HG02610 (cell line): Measurements from ENCODE around the gene DNMT3L.

Source experiments
- ATAC-seq: cut with Tn5 transposase; IDR thresholded peaks from one replicate; pipeline ENCODE4 v1.9.1; 2021; ENCODE audit warnings: mild to moderate bottlenecking, moderate library complexity; ENCODE audit not compliant: unreplicated experiment

The DNMT3L gene

DNA sequence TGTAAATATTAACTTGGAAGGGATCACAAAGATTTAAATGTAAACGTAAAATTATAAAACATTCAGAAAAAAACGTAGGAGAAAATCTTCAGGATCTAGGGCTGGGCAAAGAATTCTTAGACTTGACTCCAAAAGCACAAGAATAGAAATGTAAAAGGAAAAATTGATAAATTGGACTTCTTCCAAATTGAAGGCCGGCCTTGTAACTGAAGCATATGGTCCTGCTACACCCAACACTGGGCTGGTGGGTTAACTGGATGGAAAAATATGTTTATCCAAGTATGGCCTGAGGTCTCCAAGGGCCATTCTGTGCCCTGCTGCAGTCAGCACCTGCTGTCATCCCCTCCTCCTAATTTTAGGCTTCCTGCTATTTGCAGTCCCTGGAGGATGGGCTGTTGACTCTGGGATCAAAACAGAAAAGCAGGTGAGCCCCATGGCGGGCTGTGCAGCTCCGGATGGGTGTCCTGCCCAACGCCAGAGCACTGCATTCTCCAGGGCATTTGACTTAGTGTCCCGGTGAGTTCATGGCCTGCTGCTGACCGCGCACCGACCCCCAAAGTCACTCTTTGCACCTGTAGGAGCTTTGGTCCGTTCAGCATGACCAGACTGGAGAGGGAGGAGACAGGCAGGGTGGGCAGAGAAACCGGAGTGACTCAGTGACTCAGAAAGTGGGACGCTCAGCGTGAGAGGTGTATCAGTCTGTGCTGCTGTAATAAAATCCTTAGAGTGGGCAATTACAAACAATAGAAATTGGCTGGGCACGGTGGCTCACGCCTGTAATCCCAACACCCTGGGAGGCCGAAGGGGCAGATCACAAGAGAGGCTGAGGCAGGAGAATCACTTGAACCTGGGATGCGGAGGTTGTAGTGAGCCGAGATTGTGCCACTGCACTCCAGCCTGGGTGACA is 17.9 kb upstream of the DNMT3L start:
- ATAC-seq, result no peak

DNA sequence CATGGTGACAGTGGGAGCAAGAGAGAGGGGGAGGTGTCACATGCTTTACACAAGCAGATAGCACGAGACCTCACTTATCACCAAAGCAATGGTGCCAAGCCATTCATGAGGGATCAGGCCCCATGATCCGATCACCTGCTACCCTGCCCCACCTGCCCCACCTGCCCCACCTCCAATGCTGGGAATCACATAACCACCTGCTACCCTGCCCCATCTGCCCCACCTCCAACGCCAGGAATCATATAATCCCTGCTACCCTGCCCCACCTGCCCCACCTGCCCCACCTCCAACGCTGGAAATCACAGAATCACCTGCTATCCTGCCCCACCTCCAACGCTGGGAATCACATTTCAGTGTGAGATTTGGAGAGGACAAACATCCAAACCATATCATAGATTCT is 13.3 kb upstream of the DNMT3L start:
- ATAC-seq, result no peak

DNA sequence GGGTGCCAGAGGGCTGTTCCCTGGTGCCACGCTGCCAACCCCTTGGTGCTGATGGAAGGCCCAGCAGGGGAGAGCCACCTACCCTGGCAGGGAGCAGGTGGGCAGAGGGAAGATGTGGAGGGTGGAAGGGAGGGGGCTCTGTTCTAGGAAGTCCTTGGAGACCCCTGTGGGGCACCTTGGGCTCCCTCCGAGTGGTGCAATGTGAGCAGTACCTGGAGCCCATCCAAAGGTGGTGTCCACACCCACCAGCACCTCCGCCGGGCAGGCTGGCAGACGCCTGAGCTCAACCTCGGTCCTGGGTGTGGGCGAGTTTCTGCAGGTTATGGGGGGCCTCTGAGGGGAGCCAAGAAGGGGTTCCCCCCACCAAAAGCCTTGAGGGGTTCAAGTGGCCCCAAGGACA is 11.3 kb upstream of the DNMT3L start:
- no peak for ATAC-seq

DNA sequence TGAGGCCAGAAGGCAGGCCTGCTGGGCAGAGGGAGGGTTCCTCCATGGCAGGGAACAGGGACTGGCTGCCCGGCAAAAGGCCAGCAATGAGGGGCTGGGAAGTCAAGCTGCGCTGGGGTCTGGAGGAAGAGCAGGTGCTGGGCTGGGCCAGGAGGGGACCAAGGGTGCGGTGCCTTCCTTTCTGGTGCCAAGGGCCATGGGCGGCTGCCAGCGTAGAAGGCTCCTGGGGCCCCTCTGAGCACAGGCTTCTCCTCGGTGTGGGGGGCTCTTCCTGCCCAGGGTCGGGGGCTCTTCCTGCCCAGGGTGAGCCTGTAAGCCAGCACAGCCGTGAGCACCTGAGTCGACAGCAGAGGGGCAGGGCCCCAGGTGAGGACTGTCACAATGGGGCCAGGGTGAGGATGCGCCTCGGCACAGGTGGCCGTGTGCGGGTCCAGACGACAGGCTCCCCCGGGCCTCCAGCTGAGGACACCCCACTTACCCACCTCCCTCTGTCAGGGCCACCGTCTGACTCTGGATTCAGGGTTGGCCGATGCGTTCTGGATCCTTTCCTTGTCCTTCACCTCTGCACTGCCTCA is 10.7 kb upstream of the DNMT3L start:
- ATAC-seq, result no peak

DNA sequence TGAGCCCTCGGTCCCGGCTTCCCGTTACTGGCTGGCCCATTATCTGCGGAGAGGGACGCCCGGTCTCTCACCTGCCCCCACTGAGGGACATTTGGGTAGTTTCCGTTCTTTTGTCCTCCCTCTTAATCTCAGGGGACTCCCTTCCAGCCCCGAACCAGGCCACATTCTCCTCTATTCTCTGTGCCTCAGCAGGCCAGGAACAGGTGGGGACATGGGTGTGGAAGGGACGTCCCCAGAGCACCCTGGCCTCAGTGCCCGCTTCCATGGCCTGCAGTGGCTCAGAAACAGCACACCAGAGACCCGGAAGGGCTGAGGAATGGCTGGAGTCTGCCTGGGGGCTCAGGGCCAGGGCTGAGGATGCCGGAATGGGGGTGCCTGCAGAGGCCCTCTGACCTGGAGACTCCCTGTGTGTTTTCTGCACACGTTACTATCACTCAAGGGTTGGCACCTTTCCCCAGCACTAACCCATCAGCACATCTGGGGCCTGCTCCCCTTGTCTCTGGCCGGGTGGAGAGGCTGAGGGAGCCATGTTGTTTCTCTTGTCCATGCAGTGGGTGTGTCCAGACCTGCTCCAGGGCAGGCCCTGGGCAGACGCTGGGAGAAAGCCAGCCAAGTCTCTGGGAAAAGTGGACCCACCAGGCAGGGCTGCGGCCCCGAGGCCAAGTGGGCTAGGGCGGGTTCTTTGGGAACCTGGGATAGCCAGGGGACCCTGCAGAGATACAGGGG is 10.0 kb upstream of the DNMT3L start:
- no peak for ATAC-seq

DNA sequence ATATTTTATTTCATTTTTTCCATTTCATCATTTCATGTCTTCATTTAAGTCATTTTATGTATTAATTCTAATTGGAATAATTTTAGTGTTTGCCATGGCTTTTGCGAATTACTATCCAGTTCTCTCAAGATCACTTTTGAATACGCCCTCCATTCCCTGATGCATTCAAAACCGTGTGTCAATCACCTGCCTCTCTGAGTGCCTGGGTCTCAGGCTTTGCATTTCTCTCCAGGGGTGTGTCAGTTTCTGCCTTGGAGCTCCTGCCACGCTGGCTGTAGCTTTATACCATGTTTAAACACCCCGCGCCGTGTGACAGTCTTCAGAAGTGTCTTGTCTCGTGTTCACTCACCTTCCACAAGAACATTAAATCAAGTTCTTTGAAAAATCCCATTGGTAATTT is 7.4 kb upstream of the DNMT3L start:
- no peak for ATAC-seq

DNA sequence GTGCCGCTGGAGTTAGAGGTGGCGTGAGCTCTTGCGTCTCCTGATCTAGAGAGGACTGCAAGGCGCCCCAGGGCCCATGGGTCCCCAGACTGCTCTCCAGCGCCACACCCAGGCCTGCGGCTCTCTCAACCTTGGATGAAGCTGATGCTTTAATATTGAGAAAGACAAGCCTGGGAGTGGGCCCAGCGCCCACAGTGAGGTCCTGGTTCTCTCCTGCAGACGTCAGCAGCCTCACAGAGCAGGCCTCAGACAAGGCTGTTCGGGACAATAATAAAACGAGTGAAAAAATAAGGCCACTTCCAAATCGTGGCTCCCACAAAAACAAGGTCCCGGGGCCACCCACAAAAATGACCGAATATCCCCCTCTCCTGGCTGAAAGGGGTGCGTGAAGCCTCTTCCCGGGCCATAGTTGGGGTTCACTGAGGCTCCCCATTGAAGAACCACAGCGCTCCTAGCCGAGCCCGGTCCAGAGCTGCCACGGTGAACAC is 6.0 kb upstream of the DNMT3L start:
- no peak for ATAC-seq

DNA sequence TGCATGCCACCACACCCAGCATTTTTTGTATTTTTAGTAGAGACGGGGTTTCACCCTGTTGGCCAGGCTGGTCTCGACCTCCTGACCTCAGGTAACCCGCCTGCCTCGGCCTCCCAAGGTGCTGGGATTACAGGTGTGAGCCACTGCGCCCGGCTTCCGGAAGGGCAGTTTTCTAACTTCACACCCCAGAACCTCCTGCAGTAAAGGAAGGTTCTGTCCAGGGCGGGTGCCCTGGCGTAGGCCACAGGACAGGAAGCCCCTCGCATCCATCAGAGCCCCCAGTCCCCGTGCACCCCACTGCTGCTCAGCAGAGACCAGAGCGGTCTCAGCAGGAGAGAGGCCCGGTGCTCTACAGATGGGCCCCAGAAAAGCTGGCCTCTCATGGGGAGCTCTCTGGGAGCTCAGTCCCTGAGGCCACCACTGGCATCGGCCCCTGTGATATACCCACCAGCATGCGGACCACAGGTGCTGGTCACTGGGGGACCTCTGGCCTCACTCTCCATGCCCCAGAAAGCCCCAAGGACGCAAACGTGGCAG is 4.1 kb upstream of the DNMT3L start:
- no peak for ATAC-seq

DNA sequence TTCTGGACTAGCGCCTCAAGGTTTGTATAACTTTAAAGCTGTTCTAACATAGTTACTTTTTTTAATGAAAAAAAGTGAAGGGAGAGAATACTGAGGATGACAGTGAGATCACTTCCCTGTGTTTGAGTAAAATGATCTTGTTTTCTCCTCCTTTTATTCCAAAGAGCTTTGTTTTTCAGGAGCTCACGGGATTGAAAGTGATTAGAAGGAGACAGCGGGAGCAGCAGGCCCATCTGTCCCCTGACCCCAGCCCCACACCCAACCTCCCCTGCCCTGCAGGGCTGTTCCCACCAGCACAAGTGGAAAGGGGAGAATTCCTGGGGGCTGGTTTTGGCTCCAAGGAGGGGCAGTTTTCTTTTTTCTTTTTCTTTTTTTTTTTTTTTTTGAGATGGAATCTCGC is 2.1 kb upstream of the DNMT3L start:
- ATAC-seq, result no peak

DNA sequence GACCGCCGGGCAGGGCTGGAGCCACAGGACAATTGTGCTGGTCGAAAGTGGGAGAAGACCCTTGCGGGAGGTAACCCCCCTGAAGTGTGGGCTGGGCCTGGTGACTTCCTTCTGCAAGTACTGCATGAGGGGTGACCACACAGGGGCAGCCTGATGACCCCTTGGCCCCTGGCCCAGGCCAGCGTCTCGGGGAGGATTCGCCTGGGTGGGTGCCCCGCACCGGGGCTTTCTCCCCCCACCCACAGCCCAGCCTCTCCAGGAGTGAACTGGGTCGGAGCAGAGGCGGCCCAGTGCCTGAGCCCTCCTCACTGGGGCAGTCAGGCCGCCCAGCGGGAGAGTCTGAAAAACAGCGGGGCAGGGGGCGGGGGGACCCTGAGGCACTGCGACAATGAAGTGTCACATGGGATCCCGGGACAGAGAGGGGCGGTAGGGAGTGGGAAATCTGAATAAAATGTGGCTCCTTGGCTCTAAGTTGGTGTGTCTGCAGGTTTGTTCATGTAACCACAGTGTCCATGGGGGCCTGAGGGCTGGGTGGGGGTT is 1.6 kb upstream of the DNMT3L start:
- ATAC-seq, result no peak

DNA sequence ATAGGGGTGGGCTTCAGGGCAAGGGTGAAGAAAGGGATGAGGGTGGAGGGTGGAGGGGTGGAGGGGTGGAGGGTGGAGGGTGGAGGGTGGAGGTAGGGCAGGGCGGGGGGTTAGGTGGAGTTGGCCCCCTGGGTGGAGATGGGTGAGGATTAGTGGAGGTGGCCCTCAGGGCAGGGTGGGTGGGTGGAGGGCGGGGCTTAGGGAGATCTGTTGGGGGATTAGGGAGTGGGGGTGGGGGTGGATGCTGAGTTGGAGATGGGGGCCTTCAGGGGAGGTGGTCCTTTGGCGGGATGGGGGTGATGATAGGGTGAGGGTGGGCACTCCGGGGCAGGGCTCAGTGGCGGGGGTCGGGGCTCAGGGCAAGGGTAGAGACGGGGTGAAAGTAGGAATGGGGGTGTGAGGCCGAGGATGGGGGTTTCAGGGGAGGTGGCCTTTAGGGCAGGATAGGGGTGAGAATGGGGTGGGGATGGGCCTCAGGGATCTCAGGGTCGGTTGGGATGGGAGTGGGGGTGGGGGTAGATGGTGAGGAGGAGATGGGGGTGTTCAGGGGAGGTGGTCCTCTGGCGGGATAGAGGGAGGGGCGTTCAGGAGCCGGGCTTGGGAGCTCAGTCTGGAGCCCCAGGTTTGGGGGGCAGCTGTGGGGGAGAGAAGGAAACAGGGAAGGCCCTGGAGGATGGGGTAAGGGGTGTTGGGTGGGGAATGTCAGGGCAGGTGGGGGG is 800 bp upstream of the DNMT3L start:
- no peak for ATAC-seq

DNA sequence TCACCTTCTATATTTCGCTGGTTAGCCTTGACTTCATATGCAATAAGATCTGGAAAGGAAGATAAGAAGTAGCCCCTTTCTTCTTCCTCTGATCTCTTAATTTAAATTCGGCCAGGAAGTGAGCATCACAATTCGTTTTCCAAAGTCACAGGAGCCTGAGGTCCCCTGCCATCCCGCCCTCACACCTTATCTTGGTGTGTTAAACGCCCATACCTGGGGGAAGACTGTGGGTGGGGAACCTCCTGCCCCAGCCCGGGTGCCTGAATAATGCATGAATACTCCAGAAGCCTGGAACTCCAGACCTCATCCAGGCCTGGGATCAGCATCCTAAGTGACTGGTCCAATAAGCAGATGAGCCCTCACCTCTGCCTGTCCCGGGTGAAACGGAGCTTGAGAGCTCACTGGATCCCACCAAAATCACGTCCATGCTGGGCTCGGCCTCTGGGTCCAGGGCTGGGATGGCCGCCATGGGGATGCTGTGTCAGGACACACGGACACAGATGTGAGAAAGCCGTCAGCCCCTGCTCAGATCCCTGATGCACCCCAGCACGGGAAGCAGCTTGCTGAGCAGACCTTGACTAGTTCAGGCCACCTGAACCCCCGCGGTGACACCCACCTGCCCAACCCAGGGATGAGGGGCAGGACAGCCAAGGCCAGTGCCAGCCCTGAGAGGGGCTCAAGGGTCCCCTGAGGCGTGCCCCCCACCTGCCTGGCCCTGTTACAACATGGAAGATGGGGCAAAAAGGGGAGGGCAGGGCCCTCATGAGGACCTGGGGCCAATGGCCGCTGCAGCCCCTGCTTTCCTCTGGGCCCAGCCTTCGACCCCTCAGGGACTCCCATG is 686 bp downstream of the DNMT3L start:
- ATAC-seq, result no peak

DNA sequence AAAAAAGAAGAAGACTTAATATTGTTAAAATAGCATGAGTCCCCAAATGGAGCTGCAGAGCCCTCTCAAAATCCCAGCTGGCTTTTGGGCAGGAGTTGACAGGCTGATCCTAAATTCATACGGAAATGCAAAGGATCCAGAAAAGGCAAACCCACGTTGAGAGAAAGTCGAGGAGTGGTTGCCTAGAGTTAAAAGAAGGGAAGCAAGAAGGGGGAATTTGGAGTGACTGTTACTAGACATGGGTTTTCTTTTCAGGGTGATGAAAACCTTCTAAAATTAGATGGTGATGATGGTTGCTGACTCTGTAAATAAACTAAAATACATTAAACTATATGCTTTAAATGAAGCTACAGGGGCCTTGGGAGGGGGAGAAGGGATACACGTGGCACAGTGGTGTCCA is 1.6 kb downstream of the DNMT3L start:
- no peak for ATAC-seq

DNA sequence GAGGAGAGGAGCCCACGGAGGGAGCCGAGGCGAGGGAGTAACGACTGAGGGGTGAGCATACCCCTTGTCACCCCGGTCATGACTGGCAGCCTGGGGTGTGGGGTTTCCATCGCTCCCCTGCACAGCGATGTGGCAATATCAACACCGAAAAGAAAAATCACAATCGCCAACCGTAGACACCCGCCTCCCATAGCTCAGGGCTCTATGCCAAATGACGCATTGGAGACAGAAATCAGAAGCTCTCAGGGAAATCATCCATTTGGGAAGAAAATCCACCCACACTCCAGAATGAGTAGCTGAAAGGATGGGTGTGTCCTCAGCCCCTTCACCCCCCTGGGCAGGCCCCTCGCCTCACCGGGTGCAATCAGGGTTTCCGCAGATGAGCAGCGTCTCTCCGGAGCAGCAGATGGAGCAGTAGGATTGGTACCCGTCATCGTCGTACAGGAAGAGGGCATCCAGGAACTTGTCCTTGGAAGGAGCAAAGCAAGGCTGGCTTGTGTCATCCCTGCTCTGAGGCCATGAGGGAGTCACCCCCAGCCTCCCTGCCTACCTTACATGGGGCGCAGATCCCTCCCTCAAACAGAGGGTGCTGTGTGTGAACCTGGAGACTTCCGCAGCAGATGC is 2.5 kb downstream of the DNMT3L start:
- ATAC-seq, result no peak

DNA sequence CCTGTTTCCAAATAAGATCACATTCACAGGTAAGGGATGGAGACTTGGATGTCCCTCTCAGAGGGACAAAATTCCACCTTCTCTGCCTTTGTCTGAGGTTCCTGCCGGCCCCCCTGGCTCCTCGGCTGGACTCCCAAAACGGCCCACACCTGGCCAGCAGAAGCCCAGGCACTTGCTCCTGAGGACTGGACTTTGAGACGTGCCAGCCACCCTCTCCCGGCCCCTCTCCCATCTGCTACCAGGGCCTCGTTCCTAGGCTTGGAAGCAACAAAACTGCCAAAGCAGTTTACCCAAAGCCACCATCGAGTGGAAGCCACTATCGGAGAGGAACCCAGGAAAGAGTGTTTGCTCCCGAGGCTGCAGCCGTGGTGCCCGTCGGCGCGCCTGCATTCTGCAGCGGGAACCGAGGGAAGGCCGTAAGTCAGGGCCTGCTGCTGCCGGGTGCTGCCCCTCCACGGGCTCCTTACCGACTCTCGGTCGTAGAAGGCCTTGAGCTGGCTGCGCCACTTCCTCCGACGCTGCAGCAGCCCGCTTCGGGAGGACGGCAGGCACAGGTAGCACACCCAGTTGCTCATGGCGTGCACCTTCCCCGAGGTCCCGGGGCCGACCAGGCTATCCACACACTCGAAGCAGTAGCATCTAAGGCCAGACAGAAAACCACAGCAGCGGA is 3.5 kb downstream of the DNMT3L start:
- ATAC-seq, result no peak

DNA sequence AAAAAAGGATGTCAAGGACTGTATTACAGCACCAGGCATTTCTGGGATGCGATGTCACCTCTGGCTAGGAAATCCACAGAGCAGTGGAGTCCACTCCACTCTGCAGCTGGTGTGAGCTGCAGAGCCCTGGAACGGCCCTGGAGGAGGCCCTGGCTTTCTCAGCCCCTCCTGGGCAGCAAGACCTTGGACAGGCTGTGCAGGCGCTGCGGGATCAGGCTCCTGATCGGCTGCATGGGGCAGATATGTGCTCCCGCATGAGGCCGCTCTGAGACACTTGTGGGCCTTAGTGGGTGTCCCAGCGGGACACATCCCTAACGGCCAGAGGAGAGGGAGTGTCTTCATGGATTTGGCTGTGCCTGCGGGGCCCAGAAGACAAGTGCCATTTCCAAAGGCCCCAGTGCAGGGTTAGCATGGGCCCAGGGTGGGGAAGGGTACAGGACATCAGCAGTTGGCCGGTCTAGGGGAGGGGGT is 6.2 kb downstream of the DNMT3L start:
- ATAC-seq, result no peak

DNA sequence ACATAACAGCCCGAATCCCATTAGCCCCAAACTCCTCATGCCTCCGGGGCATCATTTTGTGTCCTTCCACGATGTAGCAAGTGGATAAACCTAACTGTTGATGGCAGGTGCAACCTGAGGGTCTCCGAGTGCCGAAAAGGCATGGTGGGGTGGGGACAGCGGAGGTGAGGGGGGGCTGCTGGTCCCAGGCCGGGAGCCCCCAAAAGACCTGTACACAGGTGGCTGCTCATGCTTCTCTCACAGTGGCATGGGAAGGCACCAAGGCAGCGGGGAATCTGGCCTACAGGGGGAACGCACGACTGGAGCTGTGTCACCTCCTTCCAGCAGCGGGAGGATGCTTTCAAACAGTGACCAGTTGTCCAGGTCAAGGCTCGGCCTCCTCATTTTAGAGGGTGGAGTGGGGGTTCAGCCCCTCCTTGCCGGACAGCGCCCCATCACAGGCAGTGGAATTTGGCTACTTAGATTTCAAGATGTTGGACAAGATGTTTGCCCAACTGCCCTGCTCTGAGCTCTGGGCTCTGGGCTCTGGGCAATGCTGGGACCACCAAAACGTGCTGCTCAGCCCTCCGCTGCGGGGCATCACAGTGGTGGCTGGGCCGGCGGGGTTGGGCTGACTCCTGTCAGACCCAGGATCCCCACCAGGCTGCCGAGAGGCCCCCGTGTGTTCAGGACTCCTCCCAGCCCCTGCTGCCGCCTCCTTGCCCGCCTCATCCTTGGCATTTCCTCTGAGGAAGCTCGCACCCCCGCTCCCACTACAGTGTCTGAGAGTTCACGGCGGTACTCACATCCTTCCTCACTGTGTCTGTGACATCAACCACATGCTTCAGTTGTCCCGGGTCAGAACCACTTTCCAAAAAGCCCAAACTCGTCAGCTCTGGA is 7.6 kb downstream of the DNMT3L start:
- no peak for ATAC-seq
